Thyroid gland (tissue), 4 donors: Measurements from ENCODE around the gene WDR74.

ENCODE experiments used
- POLR2A ChIP-seq, 2 donors: fragments of 450-650 bp; IDR thresholded peaks; one replicate each; pipeline ENCODE4 v1.6.1; 2017; ENCODE audit warnings: antibody characterized with exemption in 2 of 2, mild to moderate bottlenecking in 2 of 2, moderate library complexity in 1 of 2
- TF ChIP-seq, protein P1 (sequence below), 6 experiments: fragments of 200-600 bp in 3 of 6; fragments of 450-650 bp in 3 of 6; sonication (generic) in 3 of 6; IDR thresholded peaks; one replicate each; pipeline ENCODE4 v1.5.1; 2016 to 2019; ENCODE audit warnings: antibody characterized with exemption in 6 of 6, mild to moderate bottlenecking in 2 of 6, inconsistent platforms in 1 of 6, moderate library complexity in 1 of 6

DNA sequence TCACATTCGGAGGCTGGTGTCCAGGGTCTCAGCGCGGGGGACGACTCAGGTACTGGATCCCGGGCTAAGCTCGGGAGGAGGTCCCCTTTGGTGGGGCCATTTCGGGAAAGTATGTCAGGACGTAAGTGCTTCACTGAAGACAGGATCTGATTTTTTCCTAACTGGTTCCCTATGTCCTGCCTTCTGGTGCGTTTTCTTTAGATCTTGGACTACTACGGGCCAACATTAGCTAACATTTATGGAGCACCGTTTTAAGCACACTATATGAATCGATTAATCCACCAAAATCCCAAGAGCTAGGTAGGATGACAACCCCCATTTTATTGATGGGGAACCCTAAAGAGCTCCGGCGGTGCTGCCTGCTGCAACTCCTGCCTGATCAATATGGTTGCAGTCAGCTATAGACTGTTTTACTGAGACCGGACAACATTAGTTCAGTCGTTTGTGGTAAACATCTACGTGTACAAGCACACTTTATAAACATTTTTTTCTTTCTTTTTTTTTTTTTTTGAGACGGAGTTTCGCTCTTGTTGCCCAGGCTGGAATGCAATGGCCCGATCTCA lies 17.0 kb upstream of the WDR74 start:
- TF ChIP-seq, protein P1, sequence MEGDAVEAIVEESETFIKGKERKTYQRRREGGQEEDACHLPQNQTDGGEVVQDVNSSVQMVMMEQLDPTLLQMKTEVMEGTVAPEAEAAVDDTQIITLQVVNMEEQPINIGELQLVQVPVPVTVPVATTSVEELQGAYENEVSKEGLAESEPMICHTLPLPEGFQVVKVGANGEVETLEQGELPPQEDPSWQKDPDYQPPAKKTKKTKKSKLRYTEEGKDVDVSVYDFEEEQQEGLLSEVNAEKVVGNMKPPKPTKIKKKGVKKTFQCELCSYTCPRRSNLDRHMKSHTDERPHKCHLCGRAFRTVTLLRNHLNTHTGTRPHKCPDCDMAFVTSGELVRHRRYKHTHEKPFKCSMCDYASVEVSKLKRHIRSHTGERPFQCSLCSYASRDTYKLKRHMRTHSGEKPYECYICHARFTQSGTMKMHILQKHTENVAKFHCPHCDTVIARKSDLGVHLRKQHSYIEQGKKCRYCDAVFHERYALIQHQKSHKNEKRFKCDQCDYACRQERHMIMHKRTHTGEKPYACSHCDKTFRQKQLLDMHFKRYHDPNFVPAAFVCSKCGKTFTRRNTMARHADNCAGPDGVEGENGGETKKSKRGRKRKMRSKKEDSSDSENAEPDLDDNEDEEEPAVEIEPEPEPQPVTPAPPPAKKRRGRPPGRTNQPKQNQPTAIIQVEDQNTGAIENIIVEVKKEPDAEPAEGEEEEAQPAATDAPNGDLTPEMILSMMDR (IDR thresholded peaks at IDR 0.05), result no peak
- TF ChIP-seq POLR2A (IDR thresholded peaks at IDR 0.05), result no peak
